BE2C (cell line): Measurements from ENCODE around the gene MASP1.

Source experiments
- DNase-seq: peaks from one replicate; pipeline ENCODE4 v3.0.0-alpha.2; 2020
- H3K27me3 ChIP-seq: fragments of 250-450 bp; sonication (Bioruptor Pico); 2 replicates; pipeline ENCODE4 v1.5.1; 2020; ENCODE audit warnings: mild to moderate bottlenecking
- H3K36me3 ChIP-seq: fragments of 250-450 bp; sonication (Bioruptor Pico); 2 replicates; pipeline ENCODE4 v1.5.1; 2020; ENCODE audit warnings: mild to moderate bottlenecking
- H3K4me1 ChIP-seq: fragments of 250-450 bp; sonication (Bioruptor Pico); 2 replicates; pipeline ENCODE4 v1.5.1; 2020
- H3K4me3 ChIP-seq: 2 replicates; pipeline ENCODE4 v1.5.1; 2011; ENCODE audit warnings: low read depth, low read length
- H3K9me3 ChIP-seq: fragments of 250-450 bp; sonication (Bioruptor Pico); 2 replicates; pipeline ENCODE4 v1.5.1; 2020
- CTCF ChIP-seq: IDR thresholded peaks from 2 replicates; pipeline ENCODE4 v1.5.1; 2012; ENCODE audit warnings: mild to moderate bottlenecking, low read depth, low read length

The MASP1 gene

GRCh38 chr3:187266691-187267090 lies 24.8 kb downstream of the MASP1 start:
- no peaks in the 10 kb centered on the region for H3K27me3 ChIP-seq
- H3K4me3 ChIP-seq: no peak overlapping the region
- H3K36me3 ChIP-seq: no peaks in the 10 kb centered on the region
- H3K4me1 ChIP-seq: no peaks in the 10 kb centered on the region
- TF ChIP-seq CTCF: no peak
- no peak for DNase-seq
- no peaks in the 10 kb centered on the region for H3K9me3 ChIP-seq

GRCh38 chr3:187265461-187265955 lies 26.0 kb downstream of the MASP1 start:
- no peak overlapping the region for H3K4me3 ChIP-seq
- H3K9me3 ChIP-seq: no peaks in the 10 kb centered on the region
- no peak for DNase-seq
- no peaks in the 10 kb centered on the region for H3K4me1 ChIP-seq
- no peaks in the 10 kb centered on the region for H3K36me3 ChIP-seq
- TF ChIP-seq CTCF: no peak
- H3K27me3 ChIP-seq: no peaks in the 10 kb centered on the region

GRCh38 chr3:187264911-187265310 lies 26.6 kb downstream of the MASP1 start:
- DNase-seq: no peak
- no peak for TF ChIP-seq CTCF
- Histone ChIP-seq H3K36me3 (no peaks in the 10 kb centered on the region), H3K4me1 (no peaks in the 10 kb centered on the region), H3K27me3 (no peaks in the 10 kb centered on the region), H3K9me3 (no peaks in the 10 kb centered on the region), H3K4me3 (no peak overlapping the region)

- Histone ChIP-seq H3K36me3 (no peaks in the 10 kb centered on the region), H3K27me3 (no peaks in the 10 kb centered on the region), H3K9me3 (no peaks in the 10 kb centered on the region), H3K4me1 (no peaks in the 10 kb centered on the region), H3K4me3 (no peak overlapping the region)
- no peak for TF ChIP-seq CTCF
- DNase-seq: no peak
These were observed 27.5 kb downstream of the MASP1 start for GRCh38 chr3:187264021-187264420.

DNA sequence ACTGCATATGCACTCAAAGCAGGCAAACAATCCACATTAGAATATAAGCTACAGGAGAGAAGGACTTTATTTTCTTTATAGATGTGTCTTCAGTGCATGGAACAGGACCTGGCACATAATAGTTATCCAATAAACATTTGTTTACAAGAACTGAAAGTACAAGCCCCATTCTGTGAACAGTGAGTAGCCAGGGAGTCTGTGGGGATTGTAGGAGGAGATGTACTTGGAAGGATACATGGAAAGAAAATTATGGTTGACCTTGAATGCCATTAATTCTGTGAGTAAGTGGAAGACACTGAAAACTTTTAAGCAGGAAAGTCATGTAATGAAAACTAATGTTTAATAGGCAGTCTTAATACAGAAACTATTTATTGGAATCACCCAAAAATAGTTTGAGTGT lies 28.3 kb downstream of the MASP1 start:
- H3K4me3 ChIP-seq: no peak overlapping the region
- TF ChIP-seq CTCF: no peak
- no peaks in the 10 kb centered on the region for H3K4me1 ChIP-seq
- H3K27me3 ChIP-seq: no peaks in the 10 kb centered on the region
- H3K36me3 ChIP-seq: no peaks in the 10 kb centered on the region
- no peak for DNase-seq
- H3K9me3 ChIP-seq: no peaks in the 10 kb centered on the region

GRCh38 chr3:187262360-187262759 lies 29.2 kb downstream of the MASP1 start:
- TF ChIP-seq CTCF: no peak
- H3K4me3 ChIP-seq: no peak overlapping the region
- no peaks in the 10 kb centered on the region for H3K36me3 ChIP-seq
- no peaks in the 10 kb centered on the region for H3K9me3 ChIP-seq
- no peaks in the 10 kb centered on the region for H3K27me3 ChIP-seq
- no peak for DNase-seq
- no peaks in the 10 kb centered on the region for H3K4me1 ChIP-seq
